Panc1 (cell line): ENCODE results near the gene FAM53B.

ENCODE experiments used
- POLR2AphosphoS5 ChIP-seq: IDR thresholded peaks from 2 replicates; pipeline ENCODE4 v1.6.1; 2012; ENCODE audit warnings: mild to moderate bottlenecking, low read depth, low read length, moderate library complexity
- TCF7L2 ChIP-seq: IDR thresholded peaks from 2 replicates; pipeline ENCODE4 v1.6.1; 2011; ENCODE audit warnings: mild to moderate bottlenecking, low read depth, low read length, inconsistent platforms
- TF ChIP-seq, protein P1 (sequence below): fragments of 450-650 bp; IDR thresholded peaks from 2 replicates; pipeline ENCODE4 v1.5.1; 2017; ENCODE audit warnings: mild to moderate bottlenecking
- TF ChIP-seq, protein P2 (sequence below), 2 experiments: IDR thresholded peaks; 2 replicates each; pipeline ENCODE4 v1.6.1; 2011 to 2012; ENCODE audit warnings: low read depth in 2 of 2, control low read depth in 1 of 2, low read length in 1 of 2, mild to moderate bottlenecking in 1 of 2, moderate library complexity in 1 of 2; ENCODE audit not compliant: insufficient read depth in 1 of 2

DNA sequence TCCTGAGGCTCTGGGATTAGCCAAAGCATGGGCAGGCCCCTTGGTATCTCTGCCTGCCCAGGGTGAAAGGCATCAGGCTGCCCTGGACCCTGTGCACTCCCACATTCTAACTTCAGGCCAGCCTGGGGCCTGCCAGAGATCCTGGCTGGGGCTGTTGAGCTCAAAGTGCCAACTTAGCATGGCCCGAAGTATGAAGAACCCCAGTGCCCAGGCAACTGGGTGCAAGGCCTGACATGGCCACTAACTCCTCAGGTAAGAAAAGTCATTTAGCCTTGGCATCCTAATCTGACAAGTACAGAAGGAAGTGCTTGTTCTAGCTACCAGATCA is 43.2 kb downstream of the FAM53B start:
- TF ChIP-seq, protein P1, sequence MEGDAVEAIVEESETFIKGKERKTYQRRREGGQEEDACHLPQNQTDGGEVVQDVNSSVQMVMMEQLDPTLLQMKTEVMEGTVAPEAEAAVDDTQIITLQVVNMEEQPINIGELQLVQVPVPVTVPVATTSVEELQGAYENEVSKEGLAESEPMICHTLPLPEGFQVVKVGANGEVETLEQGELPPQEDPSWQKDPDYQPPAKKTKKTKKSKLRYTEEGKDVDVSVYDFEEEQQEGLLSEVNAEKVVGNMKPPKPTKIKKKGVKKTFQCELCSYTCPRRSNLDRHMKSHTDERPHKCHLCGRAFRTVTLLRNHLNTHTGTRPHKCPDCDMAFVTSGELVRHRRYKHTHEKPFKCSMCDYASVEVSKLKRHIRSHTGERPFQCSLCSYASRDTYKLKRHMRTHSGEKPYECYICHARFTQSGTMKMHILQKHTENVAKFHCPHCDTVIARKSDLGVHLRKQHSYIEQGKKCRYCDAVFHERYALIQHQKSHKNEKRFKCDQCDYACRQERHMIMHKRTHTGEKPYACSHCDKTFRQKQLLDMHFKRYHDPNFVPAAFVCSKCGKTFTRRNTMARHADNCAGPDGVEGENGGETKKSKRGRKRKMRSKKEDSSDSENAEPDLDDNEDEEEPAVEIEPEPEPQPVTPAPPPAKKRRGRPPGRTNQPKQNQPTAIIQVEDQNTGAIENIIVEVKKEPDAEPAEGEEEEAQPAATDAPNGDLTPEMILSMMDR: no peak
- TF ChIP-seq POLR2AphosphoS5 (no peak), TCF7L2 (no peak)
- TF ChIP-seq, protein P2, sequence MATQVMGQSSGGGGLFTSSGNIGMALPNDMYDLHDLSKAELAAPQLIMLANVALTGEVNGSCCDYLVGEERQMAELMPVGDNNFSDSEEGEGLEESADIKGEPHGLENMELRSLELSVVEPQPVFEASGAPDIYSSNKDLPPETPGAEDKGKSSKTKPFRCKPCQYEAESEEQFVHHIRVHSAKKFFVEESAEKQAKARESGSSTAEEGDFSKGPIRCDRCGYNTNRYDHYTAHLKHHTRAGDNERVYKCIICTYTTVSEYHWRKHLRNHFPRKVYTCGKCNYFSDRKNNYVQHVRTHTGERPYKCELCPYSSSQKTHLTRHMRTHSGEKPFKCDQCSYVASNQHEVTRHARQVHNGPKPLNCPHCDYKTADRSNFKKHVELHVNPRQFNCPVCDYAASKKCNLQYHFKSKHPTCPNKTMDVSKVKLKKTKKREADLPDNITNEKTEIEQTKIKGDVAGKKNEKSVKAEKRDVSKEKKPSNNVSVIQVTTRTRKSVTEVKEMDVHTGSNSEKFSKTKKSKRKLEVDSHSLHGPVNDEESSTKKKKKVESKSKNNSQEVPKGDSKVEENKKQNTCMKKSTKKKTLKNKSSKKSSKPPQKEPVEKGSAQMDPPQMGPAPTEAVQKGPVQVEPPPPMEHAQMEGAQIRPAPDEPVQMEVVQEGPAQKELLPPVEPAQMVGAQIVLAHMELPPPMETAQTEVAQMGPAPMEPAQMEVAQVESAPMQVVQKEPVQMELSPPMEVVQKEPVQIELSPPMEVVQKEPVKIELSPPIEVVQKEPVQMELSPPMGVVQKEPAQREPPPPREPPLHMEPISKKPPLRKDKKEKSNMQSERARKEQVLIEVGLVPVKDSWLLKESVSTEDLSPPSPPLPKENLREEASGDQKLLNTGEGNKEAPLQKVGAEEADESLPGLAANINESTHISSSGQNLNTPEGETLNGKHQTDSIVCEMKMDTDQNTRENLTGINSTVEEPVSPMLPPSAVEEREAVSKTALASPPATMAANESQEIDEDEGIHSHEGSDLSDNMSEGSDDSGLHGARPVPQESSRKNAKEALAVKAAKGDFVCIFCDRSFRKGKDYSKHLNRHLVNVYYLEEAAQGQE (IDR thresholded peaks at IDR 0.05; ENCODE audit: insufficient read depth in 1 of 2, low read depth in 2 of 2, low read length in 1 of 2): no peak
